ENCODE data around the gene FOCAD. TPM values are rescaled to one million over a fixed set of nuclear protein-coding genes. Genes with fewer than 3 reads are reported as not detected.
A peak's percentile ranks its signal among the peaks of the same experiment; 100 is the strongest.
"Not testable (repeated sequence)": the region's sequence is repeated elsewhere in the genome, so short reads cannot be mapped to it uniquely, and the experiment has no call there.

The FOCAD gene
- total RNA-seq, 1 donor from 2014 or later: 52.5 TPM

DNA sequence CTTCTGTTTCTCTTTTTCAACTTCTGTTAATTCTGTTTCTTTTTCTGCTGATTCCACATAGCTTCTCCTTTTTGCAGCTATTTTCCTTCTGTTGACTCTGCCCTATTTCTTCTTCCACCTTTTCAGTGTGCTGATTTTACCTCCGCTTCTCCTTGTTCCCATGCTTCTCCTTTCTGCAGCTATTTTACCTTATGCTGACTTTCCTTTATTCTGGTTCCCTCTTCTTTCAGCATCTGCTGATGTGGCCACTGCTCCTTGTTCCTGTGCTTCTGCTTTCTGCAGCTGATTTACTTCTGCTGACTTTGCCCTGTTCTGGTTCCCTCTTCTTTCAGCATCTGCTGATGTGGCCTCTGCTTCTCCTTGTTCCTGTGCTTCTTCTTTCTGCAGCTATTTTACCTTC lies 288.6 kb downstream of the FOCAD start:
- DNase-seq (ENCODE audit: low spot score): no peak

DNA sequence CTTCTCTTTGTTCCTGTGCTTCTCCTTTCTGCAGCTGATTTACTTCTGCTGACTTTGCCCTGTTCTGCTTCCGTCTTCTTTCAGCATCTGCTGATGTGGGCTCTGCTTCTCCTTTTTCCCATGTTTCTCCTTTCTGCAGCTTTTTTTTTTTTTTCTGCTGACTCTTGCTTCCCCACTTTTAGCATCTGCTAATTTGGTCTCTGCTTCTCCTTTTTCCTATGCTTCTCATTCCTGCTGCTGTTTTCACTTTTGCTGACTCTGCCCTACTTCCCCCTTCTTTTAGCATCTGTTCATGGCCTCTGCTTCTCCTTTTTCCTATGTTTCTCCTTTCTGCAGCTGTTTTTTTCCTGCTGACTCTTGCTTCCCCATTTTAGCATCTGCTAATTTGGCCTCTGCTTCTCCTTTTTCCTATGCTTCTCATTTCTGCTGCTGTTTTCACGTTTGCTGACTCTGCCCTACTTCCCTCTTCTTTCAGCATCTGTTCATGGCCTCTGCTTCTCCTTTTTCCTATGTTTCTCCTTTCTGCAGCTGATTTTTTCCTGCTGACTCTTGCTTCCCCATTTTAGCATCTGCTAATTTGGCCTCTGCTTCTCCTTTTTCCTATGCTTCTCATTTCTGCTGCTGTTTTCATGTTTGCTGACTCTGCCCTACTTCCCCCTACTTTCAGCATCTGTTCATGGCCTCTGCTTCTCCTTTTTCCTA lies 289.3 kb downstream of the FOCAD start:
- DNase-seq (ENCODE audit: low spot score): not testable (repeated sequence)

DNA sequence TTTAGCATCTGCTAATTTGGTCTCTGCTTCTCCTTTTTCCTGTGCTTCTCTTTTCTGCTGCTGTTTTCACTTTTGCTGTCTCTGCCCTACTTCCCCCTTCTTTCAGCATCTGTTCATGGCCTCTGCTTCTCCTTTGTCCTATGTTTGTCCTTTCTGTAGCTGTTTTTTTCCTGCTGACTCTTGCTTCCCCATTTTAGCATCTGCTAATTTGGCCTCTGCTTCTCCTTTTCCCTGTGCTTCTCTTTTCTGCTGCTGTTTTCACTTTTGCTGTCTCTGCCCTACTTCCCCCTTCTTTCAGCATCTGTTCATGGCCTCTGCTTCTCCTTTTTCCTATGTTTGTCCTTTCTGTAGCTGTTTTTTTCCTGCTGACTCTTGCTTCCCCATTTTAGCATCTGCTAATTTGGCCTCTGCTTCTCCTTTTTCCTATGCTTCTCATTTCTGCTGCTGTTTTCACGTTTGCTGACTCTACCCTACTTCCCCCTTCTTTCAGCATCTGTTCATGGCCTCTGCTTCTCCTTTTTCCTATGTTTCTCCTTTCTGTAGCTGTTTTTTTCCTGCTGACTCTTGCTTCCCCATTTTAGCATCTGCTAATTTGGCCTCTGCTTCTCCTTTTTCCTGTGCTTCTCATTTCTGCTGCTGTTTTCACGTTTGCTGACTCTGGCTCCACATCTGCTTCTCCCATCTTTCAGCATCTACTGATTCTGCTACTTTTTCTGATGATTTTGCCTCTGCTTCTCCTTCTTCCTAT lies 290.3 kb downstream of the FOCAD start:
- DNase-seq (ENCODE audit: low spot score): not testable (repeated sequence)

DNA sequence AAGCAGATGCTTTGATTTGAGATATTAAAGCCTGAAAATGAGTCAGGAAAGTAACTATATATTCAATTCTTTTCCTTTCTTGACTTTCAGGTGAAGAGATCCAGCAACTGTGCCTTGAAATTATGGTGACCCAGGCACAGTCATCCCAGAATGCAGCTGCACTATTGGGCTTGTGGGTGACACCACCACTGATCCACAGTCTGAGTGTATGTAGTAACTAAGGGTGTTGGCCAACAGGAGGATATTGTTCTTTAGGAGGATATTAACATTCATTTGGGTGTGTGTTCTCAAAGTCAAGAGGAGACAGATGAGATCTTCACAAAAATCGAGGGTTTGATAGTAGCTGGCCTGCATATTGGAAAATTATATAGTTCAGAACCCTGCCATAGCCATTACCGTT lies 294.2 kb downstream of the FOCAD start:
- DNase-seq (ENCODE audit: low spot score): no peak

DNA sequence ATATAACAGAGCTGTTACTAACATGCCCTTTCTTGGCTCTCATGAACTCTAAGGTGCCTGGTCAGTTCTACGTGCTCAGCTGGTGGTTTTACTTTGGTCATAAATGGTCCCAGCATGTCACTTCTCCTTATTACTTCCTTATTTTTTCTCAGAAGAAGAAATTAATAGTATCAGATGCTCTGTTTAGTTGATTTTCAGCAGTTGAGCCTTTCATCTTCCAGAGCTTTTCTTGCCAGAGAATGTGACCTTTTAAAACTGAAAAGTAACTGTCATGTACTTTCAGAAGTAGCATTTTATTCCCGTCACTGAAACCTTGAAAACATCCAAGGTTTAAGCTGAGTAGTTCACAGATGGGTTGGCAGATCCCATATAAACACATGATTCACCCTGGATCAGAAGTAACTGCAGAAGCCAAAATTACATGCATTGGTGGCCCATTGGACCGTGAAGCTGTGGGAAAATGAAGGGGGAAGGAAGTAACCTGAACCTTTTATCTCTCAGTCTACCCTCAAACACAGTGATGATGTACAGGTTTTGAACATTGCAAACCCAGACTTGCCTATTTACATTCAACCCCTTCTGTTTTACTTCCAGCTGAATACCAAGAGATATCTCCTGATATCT lies 296.9 kb downstream of the FOCAD start:
- peak; percentile 72 for DNase-seq (ENCODE audit: low spot score)

DNA sequence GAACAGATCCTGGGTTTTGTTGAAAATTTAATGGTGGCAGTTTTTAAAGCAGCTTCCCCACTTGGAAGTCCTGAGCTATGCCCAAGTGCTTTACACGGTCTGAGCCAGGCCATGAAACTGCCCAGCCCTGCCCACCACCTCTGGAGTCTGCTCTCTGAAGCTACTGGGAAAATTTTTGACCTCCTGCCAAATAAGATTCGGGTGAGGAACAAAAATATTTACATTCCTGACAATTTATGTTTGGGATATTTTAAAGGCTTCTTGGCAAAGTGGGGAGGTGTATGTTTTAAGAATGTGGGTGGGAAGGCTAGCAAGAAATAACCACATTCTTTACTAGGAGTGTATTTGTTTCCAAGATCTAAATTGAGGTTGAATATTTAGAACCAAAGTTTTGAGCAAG lies 297.4 kb downstream of the FOCAD start:
- DNase-seq (ENCODE audit: low spot score): peak; percentile 82

DNA sequence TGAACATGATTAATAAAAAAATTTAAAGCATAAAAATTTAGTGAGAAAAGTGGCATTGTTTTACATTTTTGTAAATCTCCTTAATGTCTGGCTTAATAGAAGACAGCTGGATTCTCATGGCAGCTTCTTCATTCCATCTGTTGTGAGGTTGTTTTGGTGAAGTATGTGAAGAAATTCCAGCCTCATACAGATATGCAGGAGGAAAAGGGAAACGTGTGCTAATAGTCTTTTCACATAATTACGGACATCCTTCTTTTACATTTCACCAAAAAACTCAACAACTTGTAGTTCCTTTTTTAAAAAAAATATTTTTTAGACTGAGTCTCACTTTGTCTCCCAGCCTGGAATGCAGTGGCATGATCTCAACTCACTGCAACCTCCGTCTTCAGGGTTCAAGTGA lies 300.4 kb downstream of the FOCAD start:
- no peak for DNase-seq (ENCODE audit: low spot score)

DNA sequence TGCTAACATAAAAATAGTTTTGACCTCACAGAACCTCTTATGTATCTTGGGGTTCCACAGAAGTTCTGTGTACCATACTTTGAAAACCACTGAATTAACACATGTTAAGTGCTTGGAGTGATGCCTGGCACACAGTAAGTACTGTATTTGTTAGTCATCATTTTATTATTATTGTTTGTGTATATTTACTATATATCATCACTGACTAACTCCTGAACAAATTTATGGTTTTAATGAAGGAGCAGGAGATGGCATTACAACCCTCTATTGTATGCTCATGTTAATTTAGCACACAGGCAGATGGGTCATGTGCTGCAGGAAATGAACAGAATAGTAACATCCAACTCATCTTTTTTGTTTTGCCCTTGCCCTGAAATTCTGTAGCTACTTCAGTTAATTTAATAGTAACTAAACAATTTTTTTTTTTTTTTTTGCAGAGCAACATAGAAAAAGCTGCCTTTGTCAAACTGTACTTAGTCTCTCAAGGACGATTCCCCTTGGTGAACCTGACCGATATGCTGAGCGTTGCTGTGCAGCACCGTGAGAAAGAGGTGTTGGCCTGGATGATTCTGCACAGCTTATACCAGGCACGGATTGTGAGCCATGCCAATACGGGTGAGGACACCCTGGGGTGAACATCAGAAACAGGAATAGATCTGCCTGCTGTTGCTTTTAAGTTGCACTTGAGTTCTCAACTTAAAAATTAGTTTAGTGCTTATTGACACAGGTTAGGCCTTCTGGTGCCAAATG lies 302.0 kb downstream of the FOCAD start:
- no peak for DNase-seq (ENCODE audit: low spot score)

DNA sequence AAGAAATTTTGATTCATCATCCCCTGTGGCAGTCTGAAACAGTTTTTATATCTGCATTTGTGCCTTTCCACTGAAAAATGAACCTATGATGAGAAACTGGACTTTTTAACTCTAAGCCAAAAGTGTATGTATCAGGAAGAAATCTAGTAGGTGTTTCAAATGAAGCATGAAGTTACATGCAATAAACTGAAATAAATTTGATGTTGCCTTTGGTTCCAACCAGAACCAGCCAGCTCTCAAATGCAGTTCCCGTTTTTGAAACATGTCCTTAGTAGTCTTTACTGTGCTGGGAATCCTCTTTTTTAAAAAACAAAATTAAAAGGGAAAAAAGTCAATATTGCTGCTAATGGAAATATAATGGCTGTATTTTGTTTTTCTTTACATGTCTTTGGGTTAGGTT lies 303.5 kb downstream of the FOCAD start:
- no peak for DNase-seq (ENCODE audit: low spot score)

DNA sequence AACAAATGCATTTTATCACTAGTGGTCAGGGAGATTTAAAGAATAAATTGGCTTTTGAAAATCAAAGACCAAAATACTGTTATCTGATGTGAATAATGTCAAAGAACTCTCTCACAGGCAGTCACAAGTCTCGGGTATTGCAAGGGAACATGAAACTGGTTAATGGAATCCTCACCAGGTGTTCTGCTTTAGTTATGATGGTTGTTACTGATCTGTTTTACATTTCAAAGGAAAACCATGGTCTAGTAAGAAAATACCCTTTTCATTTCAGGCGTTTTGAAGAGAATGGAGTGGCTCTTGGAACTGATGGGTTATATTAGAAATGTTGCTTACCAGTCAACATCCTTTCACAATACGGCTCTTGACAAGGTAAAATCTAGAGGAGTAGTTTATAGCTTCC lies 304.0 kb downstream of the FOCAD start:
- DNase-seq (ENCODE audit: low spot score): no peak

DNA sequence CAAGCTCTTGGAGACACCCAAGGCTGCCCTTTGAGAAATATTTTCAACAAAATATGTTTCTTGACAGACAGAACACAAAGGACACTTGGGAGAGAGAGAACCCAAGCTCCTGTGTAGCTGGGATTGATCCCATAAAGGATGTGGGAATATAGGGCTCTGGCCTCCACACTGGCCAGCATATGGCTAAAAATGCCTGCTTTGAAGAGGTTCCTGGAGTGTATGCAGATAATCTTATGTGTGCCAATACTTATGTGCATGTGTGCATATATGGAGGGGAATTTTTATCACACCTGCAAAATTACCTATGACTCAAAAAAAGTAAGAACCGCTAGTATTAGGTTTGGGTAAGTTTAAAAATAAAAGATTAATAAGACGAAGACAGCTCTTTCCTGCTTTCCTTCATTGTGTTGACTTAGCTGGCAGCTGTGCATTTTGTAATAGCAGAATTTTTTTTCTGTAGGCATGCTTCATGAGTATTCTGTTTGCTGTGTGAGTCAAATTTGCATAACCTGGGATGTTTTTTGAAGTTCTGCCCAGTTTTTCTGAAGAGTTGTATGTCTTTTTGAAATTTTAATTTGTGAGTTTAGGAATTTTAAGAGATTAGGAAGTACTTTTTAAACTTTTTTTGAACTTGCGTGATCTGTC lies 304.7 kb downstream of the FOCAD start:
- DNase-seq (ENCODE audit: low spot score): peak; percentile 36

DNA sequence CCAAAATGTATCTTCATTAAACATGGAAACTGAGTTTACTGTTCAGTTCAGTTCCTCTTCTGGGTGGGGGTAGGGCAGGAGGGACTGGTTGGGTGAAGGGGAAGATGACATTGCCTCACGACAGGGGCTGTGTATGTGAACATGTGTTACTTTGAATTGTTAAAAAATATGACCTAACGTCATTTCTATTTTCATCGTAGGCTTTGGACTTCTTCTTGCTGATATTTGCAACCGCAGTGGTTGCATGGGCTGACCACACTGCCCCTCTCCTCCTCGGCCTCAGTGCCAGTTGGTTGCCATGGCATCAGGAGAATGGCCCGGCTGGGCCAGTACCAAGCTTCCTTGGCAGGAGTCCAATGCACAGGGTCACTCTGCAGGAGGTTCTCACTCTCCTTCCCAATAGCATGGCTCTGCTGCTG lies 305.9 kb downstream of the FOCAD start:
- DNase-seq (ENCODE audit: low spot score): no peak

DNA sequence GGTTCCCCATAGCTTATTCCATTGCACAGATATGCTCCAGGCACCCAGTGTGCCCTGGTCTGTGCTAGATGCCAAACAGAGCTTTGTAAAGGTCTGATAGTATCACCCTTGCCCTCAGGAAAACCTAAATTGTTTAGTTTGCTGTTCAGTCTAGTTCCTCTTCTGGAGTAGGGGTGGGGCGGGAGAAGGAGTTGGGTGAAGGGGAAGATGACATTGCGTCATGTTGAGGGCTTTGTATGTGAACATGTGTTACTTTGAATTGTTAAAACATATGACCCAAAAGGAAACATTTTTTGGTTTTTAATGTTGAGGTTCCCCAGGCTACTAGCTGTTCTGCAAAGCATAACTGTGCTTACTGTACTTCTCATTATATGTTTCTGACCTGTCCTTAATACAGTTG lies 306.8 kb downstream of the FOCAD start:
- peak; percentile 28 for DNase-seq (ENCODE audit: low spot score)

DNA sequence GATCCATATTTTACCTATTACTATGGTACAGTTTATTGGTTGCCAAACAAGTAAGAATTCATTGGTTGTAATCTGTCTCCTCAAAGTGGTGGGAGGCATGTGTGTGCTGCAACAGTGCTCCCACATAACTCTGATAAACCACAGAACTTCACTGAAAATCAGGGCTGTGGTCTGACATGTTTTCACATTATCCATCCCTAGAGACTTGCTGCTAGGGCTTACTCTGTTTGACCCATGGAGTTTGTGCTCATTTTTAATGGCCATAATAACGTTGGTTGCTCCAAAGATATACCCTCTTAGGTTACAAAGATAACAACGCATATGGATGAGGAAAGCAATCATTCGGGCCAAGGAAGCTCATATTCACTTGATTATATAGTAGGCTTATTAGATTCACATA lies 310.4 kb downstream of the FOCAD start:
- DNase-seq (ENCODE audit: low spot score): no peak

DNA sequence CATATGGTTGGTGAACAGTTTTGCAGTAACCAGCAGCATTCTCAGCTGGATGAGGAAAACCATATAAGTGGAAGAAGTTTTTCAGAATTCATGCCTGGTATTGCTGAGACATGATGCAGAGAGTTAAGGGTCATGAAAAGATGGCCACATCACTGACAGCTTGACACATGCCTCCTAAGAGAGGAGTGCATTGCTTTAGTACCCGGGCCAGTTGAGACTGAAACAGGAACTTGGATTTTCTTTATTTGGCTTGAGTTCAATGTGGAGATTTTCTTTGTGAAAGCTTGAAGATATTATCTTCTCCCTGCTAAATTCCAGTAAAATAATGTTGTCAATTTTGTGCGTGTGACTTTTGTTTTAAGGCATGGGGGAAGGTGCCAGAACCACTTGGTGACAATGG lies 311.6 kb downstream of the FOCAD start:
- DNase-seq (ENCODE audit: low spot score): no peak

DNA sequence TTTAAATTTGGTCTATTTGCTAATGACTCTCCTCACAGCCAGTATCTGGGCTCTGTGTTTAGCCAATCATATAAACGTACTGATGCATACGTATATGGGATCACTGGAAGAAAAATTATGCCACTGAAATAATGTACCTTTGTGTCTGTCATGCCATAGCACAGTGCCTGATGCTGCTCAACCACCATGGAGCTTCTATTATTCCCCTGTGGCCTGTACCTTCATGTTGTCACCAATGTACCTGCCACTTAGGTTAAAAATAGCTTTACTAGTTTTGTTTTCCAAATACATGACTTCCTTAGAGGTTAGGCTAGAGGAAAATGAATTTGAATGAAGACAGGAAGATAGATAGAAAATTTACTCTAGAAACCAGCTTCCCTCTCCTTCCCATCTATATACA lies 312.8 kb downstream of the FOCAD start:
- DNase-seq (ENCODE audit: low spot score): no peak

DNA sequence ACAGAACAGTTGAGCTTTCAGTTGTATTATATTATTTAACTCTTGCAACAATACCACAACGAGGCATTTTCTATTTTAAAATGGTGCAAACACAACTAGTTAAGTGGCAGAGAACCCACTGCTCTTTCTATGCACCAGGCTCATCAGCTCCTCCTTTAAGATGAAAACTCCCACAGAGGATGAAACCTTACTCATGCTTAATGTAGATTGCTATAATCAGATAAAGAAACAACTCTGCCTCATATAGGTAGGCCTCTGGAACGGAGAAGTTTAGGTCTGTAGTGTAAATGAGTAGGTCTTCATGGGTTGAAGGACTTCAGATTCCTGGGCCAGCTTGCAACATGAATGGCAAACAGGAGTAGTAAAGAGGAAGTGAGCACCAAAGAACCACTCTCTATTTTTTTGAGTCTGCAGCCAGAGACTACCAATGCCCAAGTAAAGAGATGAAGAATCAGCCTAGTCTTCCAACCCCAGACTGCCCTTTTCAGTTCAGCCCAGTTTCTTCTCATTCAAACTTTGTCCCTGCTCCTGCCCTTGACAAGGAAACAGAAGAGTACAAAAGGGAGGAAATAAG lies 313.5 kb downstream of the FOCAD start:
- no peak for DNase-seq (ENCODE audit: low spot score)

DNA sequence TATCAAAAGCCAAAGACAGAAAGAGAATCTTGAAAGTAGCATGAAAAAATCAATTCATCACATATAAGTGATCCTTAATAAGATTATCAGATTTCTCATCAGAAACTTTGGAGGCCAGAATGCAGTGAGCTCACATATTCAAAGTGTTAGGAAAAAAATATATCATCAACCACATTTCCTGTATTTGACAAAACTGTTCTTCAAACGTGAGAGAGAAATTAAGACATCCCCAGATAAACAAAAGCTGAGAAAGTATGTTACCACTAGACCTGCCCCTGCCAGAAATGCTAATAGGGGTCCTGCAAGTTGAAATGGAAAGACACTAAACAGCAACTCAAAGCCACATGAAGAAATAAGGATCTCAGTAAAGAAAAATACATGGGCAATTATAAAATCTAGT lies 317.5 kb downstream of the FOCAD start:
- no peak for DNase-seq (ENCODE audit: low spot score)

DNA sequence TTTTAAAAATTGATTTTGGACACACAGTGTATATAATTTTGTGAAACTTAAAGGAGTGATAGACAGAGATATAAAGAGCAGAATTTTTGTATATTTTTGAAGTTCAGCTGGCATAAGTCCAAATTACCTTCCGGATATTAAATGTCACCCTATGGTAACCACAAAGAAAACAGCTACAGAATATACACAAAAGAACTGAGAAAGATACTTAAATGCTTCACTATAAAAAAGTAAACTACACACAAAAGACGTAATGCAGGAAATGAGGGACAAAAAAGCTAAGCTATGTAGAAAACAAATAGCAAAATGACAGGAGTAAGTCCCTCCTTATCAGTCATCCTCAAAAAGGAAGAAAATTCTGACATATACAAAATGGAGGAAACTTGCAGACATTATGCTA lies 318.0 kb downstream of the FOCAD start:
- no peak for DNase-seq (ENCODE audit: low spot score)

DNA sequence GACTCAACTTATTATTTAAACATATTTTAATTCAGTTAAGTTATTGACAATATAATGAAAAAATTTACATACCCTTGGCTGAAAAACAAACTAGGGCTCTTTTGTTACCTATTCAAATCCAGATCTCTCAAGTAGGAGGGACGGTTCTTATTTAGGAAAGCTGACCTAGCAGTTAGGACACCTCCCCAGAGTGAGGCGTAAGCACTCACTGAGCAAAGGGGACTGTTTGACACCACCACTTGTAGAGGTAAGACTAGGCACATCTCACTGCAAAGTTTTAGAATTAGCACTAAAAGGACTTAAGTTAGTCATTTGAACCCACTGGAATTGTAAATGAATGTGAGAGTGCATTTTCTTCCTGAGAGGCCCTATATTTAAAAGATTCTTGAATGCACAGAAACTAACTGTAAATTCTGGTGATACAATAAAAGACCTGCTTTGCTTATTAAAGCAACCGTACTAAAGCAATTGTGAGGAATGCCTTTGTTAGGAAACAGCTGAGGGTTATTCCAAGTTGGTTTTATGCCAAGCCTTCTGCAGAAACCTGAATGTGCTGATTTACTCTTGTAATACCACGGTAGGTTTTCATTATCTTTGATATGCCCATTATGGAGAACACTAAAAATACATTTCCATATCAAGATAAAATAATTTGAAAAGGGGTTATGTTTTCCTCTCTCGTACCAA lies 331.2 kb downstream of the FOCAD start:
- no peak for DNase-seq (ENCODE audit: low spot score)

DNA sequence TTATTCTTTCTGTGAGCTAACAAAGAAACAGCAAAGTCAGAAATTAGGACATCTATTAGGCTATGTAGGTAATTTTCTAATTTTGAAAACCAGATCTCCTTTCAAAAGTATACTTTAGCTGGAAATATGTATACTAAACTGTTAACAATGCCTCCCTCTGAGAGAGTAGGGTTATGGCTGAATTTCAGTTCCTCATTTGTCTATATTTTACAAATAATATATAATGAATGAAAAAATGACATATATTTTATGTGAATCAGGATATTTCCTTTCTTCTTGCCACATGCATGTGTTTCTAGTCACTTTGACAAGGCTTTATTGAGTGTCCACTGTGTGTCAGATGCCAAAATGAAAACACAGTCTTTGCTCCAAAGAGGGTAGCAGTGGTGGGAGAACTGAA lies 331.9 kb downstream of the FOCAD start:
- DNase-seq (ENCODE audit: low spot score): no peak
